ENCODE data around the gene WWP2.

- TF ChIP-seq CTCF (IDR thresholded peaks at IDR 0.05; ENCODE audit: poor library complexity, severe bottlenecking) (no peak), REST (IDR thresholded peaks at IDR 0.05; ENCODE audit: borderline replicate concordance) (no peak), RAD21 (conservative IDR thresholded peaks at IDR 0.05) (no peak), MXI1 (conservative IDR thresholded peaks at IDR 0.05; ENCODE audit: poor library complexity, severe bottlenecking) (no peak), EZH2 (IDR thresholded peaks at IDR 0.05; ENCODE audit: borderline replicate concordance, insufficient read depth, low read length, poor library complexity, severe bottlenecking) (no peak), SMC3 (conservative IDR thresholded peaks at IDR 0.05; ENCODE audit: poor library complexity) (no peak)
These were observed 54.9 kb downstream of the WWP2 start for GRCh38 chr16:69816996-69817395.
